ENCODE data around the gene BTBD16. TPM values are rescaled to one million over a fixed set of nuclear protein-coding genes. Genes with fewer than 3 reads are reported as not detected.

BTBD16 gene
- polyA plus RNA-seq, 1 experiment, result not detected

DNA sequence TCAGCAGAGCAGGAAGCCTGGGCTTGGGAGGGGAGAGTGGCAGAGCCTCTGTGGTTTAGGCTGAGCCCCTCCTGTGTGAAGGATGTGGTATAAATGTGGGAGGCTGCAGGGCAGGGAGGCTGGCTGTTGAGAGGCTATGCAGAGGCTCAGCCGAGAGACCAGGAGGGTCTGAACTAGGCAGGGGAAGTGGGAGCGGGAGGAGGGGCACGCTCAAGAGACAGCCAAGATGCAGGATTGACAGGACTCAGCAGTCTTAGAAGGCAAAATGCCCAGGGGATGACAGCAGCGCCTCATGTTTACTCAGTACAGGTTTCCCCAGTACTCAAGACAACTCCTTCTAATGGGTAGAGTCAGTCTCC lies 24.3 kb downstream of the BTBD16 start:
- Histone ChIP-seq H3K27ac (ENCODE audit: low read depth, low read length) (no peak overlapping the region), H3K27me3 (ENCODE audit: control insufficient read depth, insufficient read depth, low read length) (peaks cover 18% of the 10 kb centered on the region), H3K4me3 (ENCODE audit: low read depth, low read length) (no peak overlapping the region), H3K9me3 (ENCODE audit: control insufficient read depth, insufficient read depth, low read length) (no peaks in the 10 kb centered on the region)
- CTCF ChIA-PET, result interaction anchor here (4.6 to 4.8 kb wide), 2 partner anchors 138 to 270 kb away, joined by 93 to 199 read pairs; no protein-coding TSS in a partner anchor
- DNase-seq (ENCODE audit: low read depth, low spot score), result no peak
- POLR2A ChIA-PET, result no interaction called here
- TF ChIP-seq, protein P1, sequence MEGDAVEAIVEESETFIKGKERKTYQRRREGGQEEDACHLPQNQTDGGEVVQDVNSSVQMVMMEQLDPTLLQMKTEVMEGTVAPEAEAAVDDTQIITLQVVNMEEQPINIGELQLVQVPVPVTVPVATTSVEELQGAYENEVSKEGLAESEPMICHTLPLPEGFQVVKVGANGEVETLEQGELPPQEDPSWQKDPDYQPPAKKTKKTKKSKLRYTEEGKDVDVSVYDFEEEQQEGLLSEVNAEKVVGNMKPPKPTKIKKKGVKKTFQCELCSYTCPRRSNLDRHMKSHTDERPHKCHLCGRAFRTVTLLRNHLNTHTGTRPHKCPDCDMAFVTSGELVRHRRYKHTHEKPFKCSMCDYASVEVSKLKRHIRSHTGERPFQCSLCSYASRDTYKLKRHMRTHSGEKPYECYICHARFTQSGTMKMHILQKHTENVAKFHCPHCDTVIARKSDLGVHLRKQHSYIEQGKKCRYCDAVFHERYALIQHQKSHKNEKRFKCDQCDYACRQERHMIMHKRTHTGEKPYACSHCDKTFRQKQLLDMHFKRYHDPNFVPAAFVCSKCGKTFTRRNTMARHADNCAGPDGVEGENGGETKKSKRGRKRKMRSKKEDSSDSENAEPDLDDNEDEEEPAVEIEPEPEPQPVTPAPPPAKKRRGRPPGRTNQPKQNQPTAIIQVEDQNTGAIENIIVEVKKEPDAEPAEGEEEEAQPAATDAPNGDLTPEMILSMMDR (IDR thresholded peaks at IDR 0.05; ENCODE audit: low read depth, low read length), result no peak

DNA sequence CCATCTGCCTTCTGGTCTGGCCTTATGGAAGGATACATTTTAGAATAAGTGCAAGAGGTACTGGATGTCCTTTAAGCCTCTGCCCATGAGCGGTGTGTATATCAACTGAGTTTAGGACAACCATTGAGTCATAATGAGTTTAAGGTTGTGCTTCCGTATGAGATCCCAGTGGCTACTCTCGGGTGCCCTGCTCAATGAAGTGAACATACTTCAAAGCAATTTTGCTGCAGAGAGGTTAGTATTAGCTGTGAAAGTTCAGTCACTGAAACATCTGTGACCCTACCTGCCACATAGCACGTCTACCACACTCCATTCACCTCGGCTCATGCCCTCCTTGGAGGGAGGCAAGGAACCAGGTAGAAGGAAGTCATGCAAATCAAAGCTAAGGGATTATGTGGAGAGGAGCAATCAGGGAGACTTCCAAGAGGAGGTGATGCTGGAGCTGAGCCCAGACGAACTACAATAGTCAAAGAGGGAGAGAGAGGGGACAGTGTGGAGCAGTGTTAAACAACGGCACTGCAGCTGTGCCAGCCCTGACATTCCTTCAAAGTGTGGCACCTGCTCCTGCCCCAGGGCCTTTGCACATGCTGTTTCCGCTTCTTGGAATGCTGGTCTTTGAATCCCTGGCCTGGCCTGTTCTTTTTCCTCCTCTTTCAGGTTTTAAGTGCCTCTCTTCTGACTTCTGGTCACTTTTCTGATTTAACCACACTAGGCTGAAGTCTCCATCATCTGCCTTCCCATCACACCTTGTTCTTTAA lies 25.4 kb downstream of the BTBD16 start:
- Histone ChIP-seq H3K27me3 (ENCODE audit: control insufficient read depth, insufficient read depth, low read length) (peaks cover 18% of the 10 kb centered on the region), H3K4me3 (ENCODE audit: low read depth, low read length) (no peak overlapping the region), H3K9me3 (ENCODE audit: control insufficient read depth, insufficient read depth, low read length) (no peaks in the 10 kb centered on the region), H3K27ac (ENCODE audit: low read depth, low read length) (no peak overlapping the region)
- TF ChIP-seq, protein P1 (IDR thresholded peaks at IDR 0.05; ENCODE audit: low read depth, low read length), result no peak
- POLR2A ChIA-PET, result no interaction called here
- CTCF ChIA-PET, result interaction anchor here (0.6 to 4.8 kb wide), 11 partner anchors 8 to 269 kb away, joined by 3 to 199 read pairs (median 4); no protein-coding TSS in a partner anchor
- DNase-seq (ENCODE audit: low read depth, low spot score), result no peak

DNA sequence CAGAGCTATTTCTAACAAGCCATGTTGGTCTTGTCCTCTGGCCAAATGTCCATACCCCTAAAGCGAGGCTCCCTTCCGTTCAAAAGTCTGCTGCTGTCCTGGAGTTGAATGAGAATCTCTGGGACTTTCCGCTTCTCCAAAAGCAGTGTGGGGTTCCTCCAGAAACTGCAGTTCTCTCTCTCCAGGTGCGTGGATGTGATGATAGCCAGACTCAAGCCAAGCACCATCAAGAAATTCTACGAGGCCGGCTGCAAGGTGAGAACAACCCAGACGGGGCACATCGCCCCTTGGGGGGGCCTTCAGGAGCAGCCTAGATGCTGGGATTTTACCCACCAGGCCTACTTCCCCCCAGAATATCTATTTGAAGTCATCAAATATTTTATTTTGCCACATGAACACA lies 26.5 kb downstream of the BTBD16 start:
- H3K27me3 ChIP-seq (ENCODE audit: control insufficient read depth, insufficient read depth, low read length), result peaks cover 18% of the 10 kb centered on the region
- ChIA-PET POLR2A (no interaction called here), CTCF (interaction anchor here (0.6 to 4.8 kb wide), 13 partner anchors 9 to 268 kb away, joined by 3 to 199 read pairs (median 5); no protein-coding TSS in a partner anchor)
- no peak for DNase-seq (ENCODE audit: low read depth, low spot score)
- H3K9me3 ChIP-seq (ENCODE audit: control insufficient read depth, insufficient read depth, low read length), result no peaks in the 10 kb centered on the region
- TF ChIP-seq, protein P1 (IDR thresholded peaks at IDR 0.05; ENCODE audit: low read depth, low read length), result no peak
- no peak overlapping the region for H3K4me3 ChIP-seq (ENCODE audit: low read depth, low read length)
- no peak overlapping the region for H3K27ac ChIP-seq (ENCODE audit: low read depth, low read length)

DNA sequence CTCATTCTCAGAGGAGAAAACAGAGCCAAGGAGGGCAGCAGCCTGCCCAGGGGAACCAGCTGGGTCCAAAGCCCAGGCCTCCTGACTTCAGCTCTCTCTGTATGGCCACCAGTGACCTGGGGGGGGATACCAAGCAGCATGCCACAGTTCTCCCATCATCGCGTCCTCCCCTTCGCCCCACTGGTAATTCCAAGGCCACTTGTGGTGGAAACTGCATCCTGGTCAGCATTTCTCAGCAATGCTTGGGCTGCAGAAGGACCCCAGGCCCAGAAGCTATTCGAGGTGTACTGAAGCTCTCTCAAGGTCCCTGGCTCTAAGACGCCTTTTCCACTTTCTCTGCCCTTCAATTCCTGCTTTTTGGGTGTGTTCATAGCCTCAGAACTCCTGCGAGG lies 27.1 kb downstream of the BTBD16 start:
- Histone ChIP-seq H3K9me3 (ENCODE audit: control insufficient read depth, insufficient read depth, low read length) (no peaks in the 10 kb centered on the region), H3K27ac (ENCODE audit: low read depth, low read length) (no peak overlapping the region), H3K27me3 (ENCODE audit: control insufficient read depth, insufficient read depth, low read length) (peaks cover 18% of the 10 kb centered on the region), H3K4me3 (ENCODE audit: low read depth, low read length) (no peak overlapping the region)
- DNase-seq (ENCODE audit: low read depth, low spot score), result no peak
- ChIA-PET POLR2A (interaction anchor here (0.6 kb wide), 1 partner anchor 152 kb away, joined by 3 read pairs; no protein-coding TSS in a partner anchor), CTCF (interaction anchor here (0.9 to 4.8 kb wide), 25 partner anchors 10 to 406 kb away, joined by 3 to 199 read pairs (median 6); partner anchors contain the start of gene BTBD16)
- TF ChIP-seq, protein P1 (IDR thresholded peaks at IDR 0.05; ENCODE audit: low read depth, low read length), result no peak

All from AG04450 (cell line).